ENCODE data around the gene MRPL27.

- no peak for TF ChIP-seq POLR2A (IDR thresholded peaks at IDR 0.05)
- TF ChIP-seq, protein P1, sequence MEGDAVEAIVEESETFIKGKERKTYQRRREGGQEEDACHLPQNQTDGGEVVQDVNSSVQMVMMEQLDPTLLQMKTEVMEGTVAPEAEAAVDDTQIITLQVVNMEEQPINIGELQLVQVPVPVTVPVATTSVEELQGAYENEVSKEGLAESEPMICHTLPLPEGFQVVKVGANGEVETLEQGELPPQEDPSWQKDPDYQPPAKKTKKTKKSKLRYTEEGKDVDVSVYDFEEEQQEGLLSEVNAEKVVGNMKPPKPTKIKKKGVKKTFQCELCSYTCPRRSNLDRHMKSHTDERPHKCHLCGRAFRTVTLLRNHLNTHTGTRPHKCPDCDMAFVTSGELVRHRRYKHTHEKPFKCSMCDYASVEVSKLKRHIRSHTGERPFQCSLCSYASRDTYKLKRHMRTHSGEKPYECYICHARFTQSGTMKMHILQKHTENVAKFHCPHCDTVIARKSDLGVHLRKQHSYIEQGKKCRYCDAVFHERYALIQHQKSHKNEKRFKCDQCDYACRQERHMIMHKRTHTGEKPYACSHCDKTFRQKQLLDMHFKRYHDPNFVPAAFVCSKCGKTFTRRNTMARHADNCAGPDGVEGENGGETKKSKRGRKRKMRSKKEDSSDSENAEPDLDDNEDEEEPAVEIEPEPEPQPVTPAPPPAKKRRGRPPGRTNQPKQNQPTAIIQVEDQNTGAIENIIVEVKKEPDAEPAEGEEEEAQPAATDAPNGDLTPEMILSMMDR (IDR thresholded peaks at IDR 0.05) = no peak
Measured at GRCh38 chr17:50414808-50415207, 41.8 kb upstream of the MRPL27 start.

Data from Peyer's patch (tissue), 4 donors.